Activated CD8-positive, alpha-beta T cell treated with anti-CD3 and anti-CD28 coated beads for 36 hours (primary cell): Measurements from ENCODE around the gene C12orf75. TPM values are rescaled to one million over a fixed set of nuclear protein-coding genes. Genes with fewer than 3 reads are reported as not detected.
"Not testable (repeated sequence)": the region's sequence is repeated elsewhere in the genome, so short reads cannot be mapped to it uniquely, and the experiment has no call there.

Experiments
- ATAC-seq: fragments of 200-7000 bp; cut with Tn5 transposase; one replicate; pipeline ENCODE4 v1.10.0; 2021; ENCODE audit warnings: mild to moderate bottlenecking, moderate library complexity
- CTCF ChIA-PET: fragments of 350-600 bp; sonication (Branson Sonifier 250); formaldehyde crosslinking; loops from one replicate; lab custom pipeline; 2021; ENCODE audit warnings: antibody characterized with exemption; lab: Charles Lee
- POLR2A ChIA-PET: fragments of 350-600 bp; sonication (Branson Sonifier 250); formaldehyde crosslinking; loops from one replicate; lab custom pipeline; 2021; ENCODE audit warnings: antibody characterized with exemption; lab: Charles Lee
- DNase-seq: peaks from one replicate; pipeline ENCODE4 v3.0.0-alpha.2; 2020
- H3K27ac Mint-ChIP-seq: one replicate; pipeline ENCODE4 v1.8.0; 2021; ENCODE audit warnings: mild to moderate bottlenecking, mixed read lengths
- H3K27me3 Mint-ChIP-seq: one replicate; pipeline ENCODE4 v1.8.0; 2021; ENCODE audit warnings: mixed read lengths
- H3K36me3 Mint-ChIP-seq: one replicate; pipeline ENCODE4 v1.8.0; 2021; ENCODE audit warnings: low read depth, mixed read lengths
- H3K4me1 Mint-ChIP-seq: one replicate; pipeline ENCODE4 v1.8.0; 2021; ENCODE audit warnings: low read depth, mixed read lengths
- H3K4me3 Mint-ChIP-seq: one replicate; pipeline ENCODE4 v1.8.0; 2021; ENCODE audit warnings: mild to moderate bottlenecking, moderate library complexity, mixed read lengths
- H3K9me3 Mint-ChIP-seq: one replicate; pipeline ENCODE4 v1.8.0; 2021; ENCODE audit warnings: mixed read lengths
- CTCF ChIP-seq: fragments of 200-600 bp; IDR thresholded peaks from one replicate; pipeline ENCODE4 v1.8.0; 2022; ENCODE audit warnings: antibody characterized with exemption, mild to moderate bottlenecking
- intact Hi-C: fragments of 100-400 bp; cut with micrococcal nuclease; formaldehyde crosslinking; loops from one replicate; pipeline ENCODE4 v1.10.0; 2022
- total RNA-seq, 2 experiments: library from RNA; stranded (reverse); gene quantifications; one replicate each; pipeline ENCODE4 v1.2.3, GENCODE V29; 2021

The C12orf75 gene
- total RNA-seq, 2 experiments from 2014 or later: 62.0 to 66.9 TPM

- ChIA-PET POLR2A (no interaction called here), CTCF (interaction anchor here (1.1 to 1.2 kb wide), 2 partner anchors 24 to 88 kb away, joined by 3 read pairs; no protein-coding TSS in a partner anchor)
- intact Hi-C loops: no loop called here
- TF ChIP-seq CTCF: no peak
- ATAC-seq (no peak), DNase-seq (no peak)
- Mint-ChIP-seq H3K9me3 (peaks cover 11% of the 10 kb centered on the region), H3K27me3 (no peaks in the 10 kb centered on the region), H3K27ac (no peak overlapping the region), H3K4me3 (no peak overlapping the region), H3K36me3 (peaks cover 2% of the 10 kb centered on the region), H3K4me1 (no peaks in the 10 kb centered on the region)
These were observed 34.1 kb upstream of the C12orf75 start for GRCh38 chr12:105296116-105297089.

- no peak overlapping the region for H3K27ac Mint-ChIP-seq
- H3K4me1 Mint-ChIP-seq: no peaks in the 10 kb centered on the region
- H3K36me3 Mint-ChIP-seq: peaks cover 2% of the 10 kb centered on the region
- ChIA-PET CTCF (no interaction called here), POLR2A (no interaction called here)
- H3K27me3 Mint-ChIP-seq: no peaks in the 10 kb centered on the region
- intact Hi-C loops: no loop called here
- no peak for TF ChIP-seq CTCF
- ATAC-seq: no peak
- DNase-seq: no peak
- H3K9me3 Mint-ChIP-seq: peaks cover 11% of the 10 kb centered on the region
- H3K4me3 Mint-ChIP-seq: no peak overlapping the region
These were observed 29.6 kb upstream of the C12orf75 start for GRCh38 chr12:105300883-105301282.

GRCh38 chr12:105301696-105302095 is 28.8 kb upstream of the C12orf75 start:
- no peak overlapping the region for H3K4me3 Mint-ChIP-seq
- DNase-seq (no peak), ATAC-seq (no peak)
- ChIA-PET CTCF (no interaction called here), POLR2A (no interaction called here)
- peaks cover 2% of the 10 kb centered on the region for H3K36me3 Mint-ChIP-seq
- intact Hi-C loops: no loop called here
- no peak for TF ChIP-seq CTCF
- H3K27me3 Mint-ChIP-seq: no peaks in the 10 kb centered on the region
- H3K9me3 Mint-ChIP-seq: peaks cover 11% of the 10 kb centered on the region
- H3K27ac Mint-ChIP-seq: no peak overlapping the region
- H3K4me1 Mint-ChIP-seq: no peaks in the 10 kb centered on the region

- H3K36me3 Mint-ChIP-seq, POLR2A ChIA-PET, DNase-seq, CTCF ChIA-PET, H3K27me3 Mint-ChIP-seq, H3K4me3 Mint-ChIP-seq, H3K27ac Mint-ChIP-seq, intact Hi-C loops, ATAC-seq, H3K4me1 Mint-ChIP-seq, H3K9me3 Mint-ChIP-seq: not testable (repeated sequence)
These were observed 27.5 kb upstream of the C12orf75 start for GRCh38 chr12:105302986-105303385.

GRCh38 chr12:105304626-105305025 is 25.9 kb upstream of the C12orf75 start:
- DNase-seq, H3K27me3 Mint-ChIP-seq, H3K4me1 Mint-ChIP-seq, CTCF ChIA-PET, POLR2A ChIA-PET, H3K9me3 Mint-ChIP-seq, intact Hi-C loops, H3K36me3 Mint-ChIP-seq, H3K27ac Mint-ChIP-seq, ATAC-seq, H3K4me3 Mint-ChIP-seq: not testable (repeated sequence)

- ATAC-seq, intact Hi-C loops, H3K4me3 Mint-ChIP-seq, POLR2A ChIA-PET, DNase-seq, H3K36me3 Mint-ChIP-seq, H3K27ac Mint-ChIP-seq, H3K9me3 Mint-ChIP-seq, H3K27me3 Mint-ChIP-seq, H3K4me1 Mint-ChIP-seq: not testable (repeated sequence)
- CTCF ChIA-PET: interaction anchor here (1.1 kb wide), 1 partner anchor 13 kb away, joined by 3 read pairs; no protein-coding TSS in a partner anchor
These were observed 22.7 kb upstream of the C12orf75 start for GRCh38 chr12:105307601-105308314.

GRCh38 chr12:105308839-105309238 is 21.7 kb upstream of the C12orf75 start:
- intact Hi-C loops, ATAC-seq, H3K4me3 Mint-ChIP-seq, H3K36me3 Mint-ChIP-seq, H3K27me3 Mint-ChIP-seq, H3K4me1 Mint-ChIP-seq, POLR2A ChIA-PET, DNase-seq, H3K27ac Mint-ChIP-seq: not testable (repeated sequence)
- CTCF ChIA-PET: interaction anchor here (1.1 kb wide), 1 partner anchor 12 kb away, joined by 3 read pairs; no protein-coding TSS in a partner anchor
- peaks cover 10% of the 10 kb centered on the region for H3K9me3 Mint-ChIP-seq

- POLR2A ChIA-PET, ATAC-seq: not testable (repeated sequence)
These were observed 21.1 kb upstream of the C12orf75 start for GRCh38 chr12:105309384-105309783.

More at GRCh38 chr12:105309384-105309783, 21.1 kb upstream of the C12orf75 start:
- H3K27ac Mint-ChIP-seq, DNase-seq, H3K4me3 Mint-ChIP-seq, H3K4me1 Mint-ChIP-seq, H3K27me3 Mint-ChIP-seq, CTCF ChIA-PET, H3K36me3 Mint-ChIP-seq, intact Hi-C loops: not testable (repeated sequence)
- H3K9me3 Mint-ChIP-seq: peaks cover 16% of the 10 kb centered on the region
